ENCODE data around the gene CACNA1A.
"Not testable (repeated sequence)": the region's sequence is repeated elsewhere in the genome, so short reads cannot be mapped to it uniquely, and the experiment has no call there.

The CACNA1A gene

DNA sequence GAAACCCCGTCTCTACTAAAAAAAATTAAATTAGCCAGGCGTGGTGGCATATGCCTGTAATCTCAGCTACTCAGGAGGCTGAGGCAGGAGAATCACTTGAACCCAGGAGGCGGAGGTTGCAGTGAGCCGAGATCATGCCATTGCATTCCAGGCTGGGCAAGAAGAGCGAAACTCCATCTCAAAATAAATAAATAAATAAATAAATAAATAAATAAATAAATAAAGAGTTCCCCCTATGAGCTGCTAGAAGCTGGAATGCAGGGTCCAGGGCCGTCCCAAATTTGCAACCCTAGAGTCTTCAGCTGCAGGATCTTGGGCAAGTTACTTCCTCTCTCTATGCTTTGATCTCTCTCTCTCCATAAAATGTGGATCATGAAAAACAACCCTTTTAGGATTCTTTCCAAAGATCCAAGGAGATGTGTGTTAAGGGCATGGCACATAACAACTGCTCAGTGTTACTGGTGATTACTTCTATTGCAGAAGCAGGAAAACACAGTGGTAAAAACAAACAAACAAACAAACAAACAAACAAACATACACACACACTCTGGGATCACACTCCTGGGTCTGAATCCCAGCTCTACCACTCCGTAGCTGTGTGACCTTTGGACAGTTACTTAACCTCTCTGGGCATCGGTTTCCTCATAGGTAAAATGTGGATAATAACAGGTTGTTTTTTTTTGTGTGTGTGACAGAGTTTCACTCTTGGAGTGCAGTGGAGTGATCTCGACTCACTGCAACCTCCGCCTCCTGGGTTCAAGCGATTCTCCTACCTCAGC, 78.8 kb downstream of the CACNA1A start:
- DNase-seq (ENCODE audit: low read depth): no peak

DNA sequence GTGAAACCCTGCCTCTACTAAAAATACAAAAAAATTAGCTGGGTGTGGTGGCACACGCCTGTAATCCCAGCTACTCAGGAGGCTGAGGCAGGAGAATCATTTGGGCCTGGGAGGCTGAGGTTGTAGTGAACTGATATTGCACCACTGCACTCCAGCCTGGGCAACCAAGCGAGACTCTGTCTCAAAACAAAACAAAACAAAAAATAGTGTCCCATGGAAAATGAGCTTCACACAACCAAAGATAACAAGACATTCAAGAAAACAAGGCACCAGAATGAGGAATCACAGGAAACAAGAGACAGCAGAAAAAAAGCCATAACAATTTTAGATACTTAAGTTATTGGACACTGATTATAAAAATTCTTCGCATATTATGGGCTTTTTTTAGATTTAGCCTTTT, 80.4 kb downstream of the CACNA1A start:
- DNase-seq (ENCODE audit: low read depth): not testable (repeated sequence)

DNA sequence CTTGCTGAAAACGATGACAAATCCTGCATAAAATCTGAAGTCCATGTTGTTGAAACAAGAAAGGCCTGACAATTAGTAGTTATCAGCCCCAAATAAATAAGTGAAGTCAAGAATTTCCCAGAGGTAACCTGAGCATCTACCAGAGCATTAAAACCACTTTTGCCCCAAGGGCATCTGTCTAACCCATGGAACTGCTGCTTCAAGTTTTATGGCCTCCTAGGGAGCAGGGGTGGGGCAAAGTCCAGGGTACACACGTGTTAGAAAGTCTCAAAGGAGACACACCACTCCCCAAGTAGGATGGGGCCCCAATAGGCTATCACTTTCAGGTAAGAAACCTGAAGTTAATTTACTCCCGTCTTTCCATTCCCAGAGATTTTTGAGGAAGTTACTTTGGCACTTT, 81.1 kb downstream of the CACNA1A start:
- DNase-seq (ENCODE audit: low read depth): no peak

DNA sequence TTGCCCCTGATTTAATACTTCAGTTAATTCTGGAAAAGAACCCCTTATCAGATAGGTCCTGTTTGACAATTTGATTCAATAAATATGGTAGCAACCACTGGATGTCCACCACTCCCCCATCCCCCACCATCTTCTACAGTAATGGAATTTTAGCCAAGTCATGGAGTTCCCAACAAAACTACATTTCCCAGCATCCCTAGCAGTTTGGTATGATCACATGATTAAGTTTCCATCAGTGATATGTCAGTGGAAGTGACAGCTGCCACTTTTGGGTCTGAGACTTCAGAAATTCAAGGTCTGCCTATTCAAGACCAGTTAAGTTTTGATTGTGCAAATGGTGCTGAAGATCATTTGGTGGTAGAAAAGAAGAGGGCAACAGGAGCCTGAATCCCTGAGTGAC, 85.5 kb downstream of the CACNA1A start:
- DNase-seq (ENCODE audit: low read depth): no peak

DNA sequence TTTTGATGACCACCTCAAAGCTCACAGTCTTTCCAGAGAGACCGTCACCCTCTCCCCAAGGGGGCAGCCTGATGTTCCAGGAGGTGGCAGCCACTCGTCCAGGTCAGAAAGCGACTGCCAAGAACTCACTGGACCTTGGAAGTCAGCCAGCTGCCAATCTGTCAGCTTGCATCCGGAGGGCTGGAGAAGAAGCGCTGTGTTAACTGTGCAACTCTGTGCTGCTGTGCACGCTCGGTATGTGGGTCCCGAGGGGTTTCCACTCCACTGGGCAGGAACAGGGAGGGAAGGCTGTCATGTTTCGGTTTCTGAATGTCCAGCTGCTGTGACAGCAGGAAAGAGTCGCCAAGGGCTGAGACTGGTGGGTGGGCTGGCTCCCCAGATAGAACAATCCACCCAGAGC, 89.2 kb downstream of the CACNA1A start:
- no peak for DNase-seq (ENCODE audit: low read depth)

DNA sequence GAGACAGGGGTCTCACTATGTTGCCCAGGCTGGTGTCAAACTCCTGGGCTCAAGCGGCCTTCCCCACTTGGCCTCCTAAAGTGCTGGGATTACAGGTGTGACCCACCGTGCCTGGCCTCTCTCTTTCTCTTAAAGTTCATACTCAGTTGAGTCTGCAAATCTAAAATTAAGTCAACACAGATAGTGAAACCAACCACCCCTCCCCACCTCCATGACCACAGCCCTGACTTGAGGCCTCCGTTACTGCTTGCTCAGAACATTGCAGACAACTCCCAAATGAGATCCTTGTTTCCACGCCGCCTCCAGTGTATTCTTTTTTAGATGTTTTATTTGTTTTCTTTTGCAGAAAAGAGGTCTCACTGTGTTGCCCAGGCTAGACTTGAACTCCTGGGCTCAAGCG, 94.4 kb downstream of the CACNA1A start:
- DNase-seq (ENCODE audit: low read depth): no peak

DNA sequence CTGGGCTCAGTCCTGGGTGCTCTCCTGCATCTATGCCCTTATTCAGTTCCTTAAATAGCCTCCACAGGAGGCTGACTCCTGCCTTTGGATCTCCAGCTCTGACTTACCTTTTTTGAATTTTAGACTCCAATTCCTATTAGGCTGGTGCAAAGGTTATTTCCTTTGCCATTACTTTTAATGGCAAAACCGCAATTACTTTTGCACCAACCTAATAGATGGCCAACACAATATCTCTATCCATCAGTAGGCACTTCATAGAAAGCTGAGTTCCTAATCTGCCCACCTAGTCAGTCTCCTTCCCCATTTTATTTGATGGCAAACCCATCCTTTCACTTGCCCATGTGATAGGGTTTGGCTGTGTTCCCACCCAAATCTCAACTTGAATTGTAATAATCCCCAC, 95.3 kb downstream of the CACNA1A start:
- no peak for DNase-seq (ENCODE audit: low read depth)

DNA sequence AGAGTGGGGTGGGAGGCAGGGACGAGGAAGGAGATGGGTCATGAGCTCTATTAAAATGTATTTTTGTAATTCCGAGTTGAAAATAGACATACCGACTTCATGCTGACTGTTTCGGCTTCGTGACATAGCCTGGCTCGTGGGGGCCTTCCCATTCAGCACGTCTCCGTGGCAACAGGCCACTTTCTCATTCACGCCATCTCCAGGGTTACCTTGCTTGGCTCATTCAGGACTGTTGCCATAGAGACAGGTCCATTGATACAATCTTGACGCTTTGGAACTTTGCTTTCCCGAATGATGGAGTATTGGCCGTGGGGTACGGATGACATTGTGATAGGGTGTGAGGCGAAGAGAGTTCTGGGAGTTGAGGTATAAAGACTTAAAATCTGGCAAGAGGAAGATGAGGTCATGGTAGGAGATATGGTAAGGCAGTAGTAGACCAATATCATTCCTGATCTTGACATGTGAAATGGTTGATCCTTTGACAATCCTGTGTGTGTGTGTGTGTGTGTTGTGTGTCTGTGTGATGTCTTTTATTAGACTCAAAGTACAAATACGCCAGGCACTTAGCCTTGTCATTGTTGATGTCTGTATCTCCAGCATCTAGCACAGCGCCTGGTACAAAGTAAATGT, 97.3 kb downstream of the CACNA1A start:
- DNase-seq (ENCODE audit: low read depth): no peak

DNA sequence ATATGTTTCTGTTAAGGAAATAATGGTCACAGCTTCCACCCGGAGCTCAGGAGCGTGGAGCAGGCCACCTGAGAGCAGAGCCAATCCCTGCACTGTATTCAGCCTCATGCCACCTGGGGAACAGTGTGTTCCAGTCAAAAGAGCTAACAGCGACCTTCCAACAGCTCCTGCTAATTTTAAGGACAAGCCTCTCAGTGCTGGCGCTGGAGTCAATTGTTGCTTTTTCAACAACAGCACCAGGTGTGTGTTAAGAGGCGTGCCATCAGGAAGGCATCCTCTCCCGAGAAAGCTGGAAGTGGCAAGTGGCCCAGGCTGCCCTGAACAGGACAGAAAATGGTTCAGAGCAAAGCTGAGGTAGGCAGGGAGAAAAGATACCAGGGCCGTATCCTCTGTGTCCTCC, 102.0 kb downstream of the CACNA1A start:
- no peak for DNase-seq (ENCODE audit: low read depth)

DNA sequence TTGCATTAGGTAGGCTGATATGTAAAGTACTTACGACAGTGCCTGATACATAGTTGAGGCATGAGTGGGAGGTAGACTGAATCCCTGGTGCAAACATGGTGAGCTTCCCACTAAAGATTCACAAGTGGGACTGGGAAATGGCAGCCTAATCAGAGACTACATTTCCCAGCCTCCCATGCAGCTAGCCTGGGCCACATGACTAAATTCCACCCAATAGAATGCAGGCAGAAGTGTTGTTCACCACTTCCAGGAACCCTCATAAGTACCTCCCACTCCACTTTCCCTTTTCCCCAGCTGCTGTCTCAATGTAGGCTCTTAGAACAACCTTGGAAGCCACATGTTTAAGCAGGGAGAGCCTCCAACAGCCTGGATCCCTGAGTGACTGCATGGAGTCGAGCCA, 104.9 kb downstream of the CACNA1A start:
- DNase-seq (ENCODE audit: low read depth): peak; percentile 74

DNA sequence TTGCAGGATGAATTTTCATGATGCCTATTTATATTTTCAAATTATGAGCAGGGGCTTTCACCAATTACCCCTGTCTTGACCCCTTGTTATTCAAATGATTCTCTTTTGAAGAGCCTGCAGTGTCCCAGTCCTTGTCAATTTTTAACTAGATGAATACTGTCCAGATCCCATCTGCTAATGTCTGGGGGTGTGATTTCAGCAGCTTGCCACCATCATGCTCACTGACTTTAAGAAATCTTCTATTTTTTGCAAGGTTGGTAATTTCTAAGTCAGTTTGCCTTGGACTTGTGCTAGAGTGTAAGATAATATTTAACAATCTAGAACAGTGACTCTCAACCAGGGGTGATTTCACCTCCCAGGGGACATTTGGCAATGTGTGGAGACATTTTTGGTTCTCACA, 106.0 kb downstream of the CACNA1A start:
- DNase-seq (ENCODE audit: low read depth): no peak

DNA sequence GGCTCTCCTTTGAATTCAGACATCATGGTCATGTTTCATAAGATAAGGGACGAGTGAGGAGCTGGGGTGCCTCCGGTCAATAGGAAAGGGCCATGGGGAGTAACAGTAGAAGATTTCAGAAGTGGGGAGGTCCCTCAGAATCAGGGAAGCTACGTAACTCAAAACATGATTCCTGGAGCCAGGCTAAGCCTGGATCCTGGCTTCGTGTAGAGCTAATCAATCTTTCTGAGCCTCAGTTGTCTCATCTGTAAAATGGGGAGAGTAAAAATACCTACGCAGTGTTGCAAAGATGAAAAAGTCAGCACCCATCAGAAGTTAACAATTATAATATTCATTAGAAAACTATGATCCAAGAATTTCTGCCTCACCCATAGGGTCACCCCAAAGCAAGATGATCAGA, 106.5 kb downstream of the CACNA1A start:
- no peak for DNase-seq (ENCODE audit: low read depth)

DNA sequence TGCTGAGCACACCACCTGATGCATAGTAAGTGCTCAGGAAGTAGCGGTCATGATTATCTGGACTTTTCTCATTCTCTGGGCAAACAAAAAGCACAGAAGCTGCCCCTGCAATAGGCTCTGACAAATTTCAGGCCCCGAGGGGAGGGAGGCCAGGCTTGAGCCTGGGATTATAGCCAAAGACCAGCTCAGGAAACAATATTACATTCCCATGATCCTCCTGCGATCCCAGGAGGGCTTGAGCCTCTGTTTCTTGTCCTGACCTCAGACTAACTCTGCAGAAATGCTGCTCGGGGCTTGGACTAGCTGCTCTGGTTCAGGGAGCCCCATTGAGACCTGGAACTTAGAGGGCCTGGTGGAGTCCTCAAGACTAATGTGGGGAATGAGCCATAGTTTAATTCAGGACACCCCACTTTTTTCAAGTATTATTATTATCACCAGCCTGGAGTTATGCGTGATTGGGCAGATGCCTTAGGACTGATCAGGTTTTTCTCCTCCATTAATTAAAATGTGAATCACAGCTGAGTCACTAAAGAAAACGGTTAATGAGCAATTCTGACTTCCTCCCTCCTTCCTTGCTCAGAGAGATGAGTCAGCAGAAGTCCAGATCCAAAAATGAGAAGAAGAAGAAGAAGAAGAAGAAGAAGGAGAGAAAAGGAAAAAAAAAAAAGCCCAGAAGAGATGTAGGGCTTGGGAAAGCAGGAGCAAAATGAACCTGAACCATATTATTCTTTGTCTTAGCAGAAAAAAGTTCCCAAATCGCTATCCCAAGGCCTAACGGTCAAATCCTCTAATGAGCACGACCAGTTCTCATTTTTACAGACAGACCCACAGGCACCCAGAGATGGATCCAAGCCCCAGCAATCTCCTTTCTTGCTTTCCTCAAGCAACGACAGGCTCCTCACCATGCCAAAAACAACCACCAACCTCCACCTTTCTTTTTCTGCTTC, 107.2 kb downstream of the CACNA1A start:
- peak; percentile 73 for DNase-seq (ENCODE audit: low read depth)

DNA sequence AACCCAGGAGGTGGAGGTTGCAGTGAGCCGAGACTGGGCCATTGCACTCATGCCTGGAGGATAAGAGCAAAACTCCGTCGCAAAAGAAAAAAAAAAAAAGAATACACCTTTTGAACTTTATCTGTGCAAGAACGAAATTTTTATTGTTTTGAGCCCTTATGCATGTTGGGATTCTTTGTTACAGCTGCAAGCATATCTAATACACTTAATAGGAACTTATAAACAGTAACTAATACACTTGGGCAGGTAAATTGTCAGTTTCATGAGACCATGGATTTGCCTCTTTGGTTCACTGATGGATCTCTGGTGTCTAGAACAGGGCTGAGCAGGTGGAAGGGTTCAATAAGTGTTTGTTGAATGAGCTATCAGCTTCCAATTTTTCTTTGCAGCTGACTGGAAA, 108.1 kb downstream of the CACNA1A start:
- DNase-seq (ENCODE audit: low read depth): no peak

DNA sequence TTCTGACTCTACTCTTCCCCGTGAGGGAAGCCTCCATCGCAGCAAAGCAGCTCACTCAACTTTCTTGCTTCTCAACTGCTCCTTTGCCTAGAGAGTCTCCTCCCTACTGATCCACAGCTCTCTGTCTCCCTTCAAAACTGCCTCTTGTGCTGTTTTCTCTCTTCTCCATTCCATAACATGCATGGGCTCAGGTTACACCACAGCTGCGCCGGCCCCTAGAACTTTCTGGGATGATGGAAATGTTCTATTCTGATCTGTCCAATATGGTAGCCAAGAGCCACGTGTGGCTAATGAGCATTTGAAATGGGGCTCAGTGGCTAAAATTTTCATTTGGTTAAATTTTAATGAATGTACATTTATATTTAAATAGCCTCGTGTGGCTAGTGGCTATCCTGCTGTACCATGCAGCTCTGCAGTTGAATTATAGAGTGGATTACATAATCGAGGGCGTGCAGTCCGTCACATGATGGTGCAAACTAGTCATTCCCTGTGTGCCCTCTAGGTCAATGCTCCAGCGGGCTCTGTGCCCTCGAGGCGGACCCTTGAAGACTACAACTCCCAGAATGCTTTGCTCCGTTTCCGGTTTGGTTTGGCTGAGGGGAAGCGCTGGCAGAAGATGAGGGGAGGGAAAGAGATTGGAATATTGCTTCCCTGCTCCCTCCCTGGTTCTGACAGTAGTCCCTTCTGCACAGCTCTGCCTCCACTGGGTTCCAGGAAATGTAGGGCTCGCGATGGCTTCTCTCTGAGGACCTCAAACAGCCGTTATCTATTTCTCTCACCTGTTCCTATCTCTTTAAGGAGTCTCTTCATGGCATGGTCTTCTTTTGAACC, 109.8 kb downstream of the CACNA1A start:
- peak; percentile 67 for DNase-seq (ENCODE audit: low read depth)

DNA sequence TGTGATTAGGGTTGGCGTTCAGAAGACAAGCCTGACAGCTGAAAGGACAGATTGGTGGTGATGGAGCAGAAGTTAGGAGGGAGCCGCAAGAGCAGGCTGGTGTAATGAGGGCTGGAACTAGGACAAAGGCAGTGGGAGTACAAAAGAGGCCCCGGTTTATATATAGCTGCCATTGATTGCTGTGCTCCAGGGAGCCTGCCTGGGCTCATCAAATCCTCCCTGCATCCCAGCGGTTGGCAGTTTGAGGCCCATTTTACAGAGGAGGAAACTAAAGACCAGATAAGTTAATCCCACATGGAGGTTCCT, 123.7 kb downstream of the CACNA1A start:
- DNase-seq (ENCODE audit: low read depth): no peak

DNA sequence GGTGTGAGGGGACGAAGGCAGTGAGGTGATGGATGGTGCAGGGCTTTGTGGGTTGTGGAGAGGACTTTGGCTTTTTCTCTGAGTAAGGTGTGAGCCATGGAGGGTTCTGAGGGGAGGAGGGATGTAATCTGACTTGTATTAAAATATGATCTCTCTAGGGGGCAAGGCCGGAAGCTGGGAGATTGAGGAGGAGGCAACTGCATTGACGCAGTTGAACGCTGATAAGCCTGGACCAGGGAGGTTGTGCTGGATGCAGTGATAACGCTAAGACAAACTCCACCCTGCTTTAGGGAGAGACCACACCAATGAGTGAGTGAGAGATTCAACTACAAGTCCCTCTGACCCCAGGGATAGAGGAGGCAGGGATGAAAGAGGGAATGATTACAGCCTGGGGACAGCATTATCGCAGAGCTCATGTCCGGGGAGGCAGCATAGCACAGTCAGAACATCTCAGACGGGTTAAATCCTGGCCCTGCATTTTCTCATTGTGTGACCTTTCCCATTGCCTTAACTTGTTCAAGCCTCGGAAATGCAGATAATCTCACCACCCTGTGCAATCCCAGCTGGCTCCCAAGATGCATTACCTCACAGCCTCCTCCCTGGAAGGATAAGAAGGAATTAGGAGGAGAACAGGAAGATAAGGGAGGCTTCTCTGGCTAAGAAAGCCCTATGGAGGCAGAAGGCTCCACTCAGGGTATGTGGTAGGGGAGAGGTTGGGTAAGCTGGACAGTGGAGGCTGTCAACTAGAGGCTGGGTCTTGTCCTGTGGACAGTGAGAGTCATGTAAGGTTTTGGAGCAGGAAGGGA, 124.2 kb downstream of the CACNA1A start:
- DNase-seq (ENCODE audit: low read depth): no peak

DNA sequence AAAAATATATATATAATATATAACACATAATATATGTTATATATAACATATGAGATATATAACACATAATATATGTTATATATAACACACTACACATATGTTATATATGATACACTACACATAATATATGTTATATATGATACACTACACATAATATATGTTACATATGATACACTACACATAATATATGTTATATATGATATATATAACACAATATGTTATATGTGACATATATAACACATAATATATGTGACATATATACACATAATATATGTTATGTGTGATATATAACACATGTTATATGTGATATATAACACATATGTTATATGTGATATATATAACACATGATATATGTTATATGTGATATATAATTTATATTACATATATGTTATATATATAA, 129.7 kb downstream of the CACNA1A start:
- no peak for DNase-seq (ENCODE audit: low read depth)

DNA sequence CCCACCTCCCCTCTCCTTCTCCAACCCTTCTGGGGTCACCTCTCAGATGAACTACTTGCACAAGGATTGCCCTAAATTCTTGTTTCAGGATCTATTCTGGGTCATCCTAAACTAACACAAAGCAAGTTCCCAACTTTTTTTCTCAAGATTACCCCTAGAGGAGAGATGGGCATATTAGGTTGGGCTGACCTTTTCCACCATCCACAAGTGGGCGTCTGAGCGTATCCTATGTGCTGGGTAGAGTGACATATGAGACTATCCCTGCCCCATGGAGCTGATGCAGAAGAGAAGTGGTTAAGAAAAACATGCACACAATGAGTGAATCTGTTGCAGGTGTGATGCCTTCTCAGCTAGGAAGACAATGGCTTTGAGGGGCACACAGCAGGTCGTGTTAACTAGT, 132.7 kb downstream of the CACNA1A start:
- no peak for DNase-seq (ENCODE audit: low read depth)

DNA sequence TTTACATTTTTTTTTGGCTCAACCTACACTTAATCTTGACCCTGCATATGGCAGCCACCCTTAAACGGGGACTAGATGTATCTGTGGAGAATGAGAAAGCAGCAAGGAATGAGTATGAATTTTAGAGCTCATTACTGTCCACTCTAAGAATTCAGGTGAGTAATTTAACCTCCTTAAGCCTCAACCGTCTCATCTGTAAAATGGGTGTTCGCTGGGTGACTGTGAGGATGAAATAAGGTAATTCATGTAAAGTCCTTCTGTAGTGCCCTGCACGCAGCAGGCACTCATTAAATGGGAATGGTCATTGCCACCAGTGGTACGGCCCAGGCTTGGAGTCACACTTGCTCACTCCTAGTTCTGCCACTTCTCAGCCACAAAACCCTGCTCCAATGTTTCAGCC, 135.3 kb downstream of the CACNA1A start:
- DNase-seq (ENCODE audit: low read depth): no peak

DNA sequence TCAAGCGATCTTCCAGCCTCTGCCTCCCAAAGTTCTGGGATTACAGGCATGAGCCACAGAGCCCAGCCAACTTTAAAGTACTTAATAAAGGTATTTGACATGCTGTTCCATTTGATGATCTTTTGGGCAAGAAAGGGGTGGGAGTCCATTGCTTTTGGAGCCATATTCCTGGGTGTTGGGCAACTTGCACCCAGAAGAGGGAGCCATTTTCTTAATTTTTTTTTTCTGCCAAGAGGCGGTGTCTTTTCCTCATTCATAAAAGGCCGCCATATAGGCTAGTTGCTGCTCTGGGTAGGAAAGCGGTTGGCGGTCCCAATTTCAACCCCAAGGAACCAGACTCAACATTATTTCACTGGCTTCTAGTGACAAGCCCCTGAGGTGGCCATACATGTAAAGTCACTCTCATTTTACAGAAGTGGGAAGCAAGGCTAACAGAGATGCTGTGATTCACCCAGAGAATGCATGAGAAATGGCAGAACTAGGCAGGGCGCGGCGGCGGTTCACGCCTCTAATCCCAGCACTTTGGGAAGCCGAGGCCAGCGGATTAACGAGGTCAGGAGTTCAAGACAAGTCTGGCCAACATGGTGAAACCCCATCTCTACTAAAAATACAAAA, 139.6 kb downstream of the CACNA1A start:
- DNase-seq (ENCODE audit: low read depth): peak; percentile 25
